GM19372 (cell line): ENCODE measurements around the gene KRT74.
"Not testable (repeated sequence)": the region's sequence is repeated elsewhere in the genome, so short reads cannot be mapped to it uniquely, and the experiment has no call there.

Source experiments
- ATAC-seq: cut with Tn5 transposase; IDR thresholded peaks from one replicate; pipeline ENCODE4 v1.9.1; 2021; ENCODE audit warnings: mild to moderate bottlenecking, low read depth, moderate library complexity; ENCODE audit not compliant: unreplicated experiment

The KRT74 gene

GRCh38 chr12:52603314-52603713, 29.7 kb upstream of the KRT74 start:
- ATAC-seq, result no peak

GRCh38 chr12:52602552-52602951, 28.9 kb upstream of the KRT74 start:
- no peak for ATAC-seq

- ATAC-seq, result no peak
Observed at GRCh38 chr12:52601671-52602070, 28.0 kb upstream of the KRT74 start.

DNA sequence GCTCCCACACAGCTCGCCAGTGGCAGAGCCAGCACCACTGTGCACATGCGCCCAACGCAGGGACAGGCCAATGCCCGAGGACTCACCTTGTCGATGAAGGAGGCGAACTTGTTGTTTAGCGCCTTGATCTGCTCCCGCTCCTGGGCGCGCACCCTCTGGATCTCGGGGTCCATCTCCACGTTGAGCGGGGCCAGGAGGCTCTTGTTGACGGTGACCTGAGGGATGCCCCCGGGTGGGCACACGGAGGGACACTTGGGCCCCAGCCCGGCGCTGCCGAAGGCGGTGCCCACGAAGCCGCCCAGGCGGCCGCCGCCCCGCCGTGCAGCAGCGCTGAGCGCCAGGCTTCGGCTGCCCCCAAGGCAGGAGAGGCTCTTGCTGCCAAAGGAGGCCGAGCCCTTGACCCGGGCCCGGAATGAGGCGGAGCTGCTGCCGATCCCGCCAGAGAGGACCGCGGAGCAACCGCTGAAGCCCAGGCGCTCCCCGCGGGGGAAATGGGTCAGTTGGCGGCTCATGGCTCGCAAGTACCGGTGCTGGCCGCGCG, 27.4 kb upstream of the KRT74 start, which contains the start of gene KRT72:
TSS of gene KRT72 (minus strand) at position 523 of the 541 bp plus-strand sequence. CDS start at position 512, 11 bp downstream.
- no peak for ATAC-seq

GRCh38 chr12:52600475-52600874, 26.8 kb upstream of the KRT74 start:
- no peak for ATAC-seq

DNA sequence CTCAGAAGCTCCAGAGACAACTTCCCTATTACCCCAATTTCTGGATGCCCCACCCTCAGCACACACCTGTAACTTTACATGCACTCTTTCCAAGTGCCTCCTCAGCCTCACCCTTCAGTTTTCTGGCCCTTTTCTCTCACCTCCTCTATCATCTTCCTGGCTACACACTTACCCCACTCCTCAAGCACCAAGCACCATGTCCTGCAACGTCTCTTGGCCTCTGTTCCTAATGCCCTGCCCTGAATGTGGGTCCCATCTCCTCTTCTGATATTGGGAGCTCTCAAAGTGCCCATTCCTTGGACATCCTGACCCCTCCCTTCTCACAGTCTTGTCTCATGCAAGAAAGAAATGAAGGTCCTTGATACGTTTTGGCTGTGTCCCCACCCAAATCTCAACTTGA, 26.4 kb upstream of the KRT74 start:
- ATAC-seq, result no peak

GRCh38 chr12:52598966-52599365, 25.3 kb upstream of the KRT74 start:
- no peak for ATAC-seq

DNA sequence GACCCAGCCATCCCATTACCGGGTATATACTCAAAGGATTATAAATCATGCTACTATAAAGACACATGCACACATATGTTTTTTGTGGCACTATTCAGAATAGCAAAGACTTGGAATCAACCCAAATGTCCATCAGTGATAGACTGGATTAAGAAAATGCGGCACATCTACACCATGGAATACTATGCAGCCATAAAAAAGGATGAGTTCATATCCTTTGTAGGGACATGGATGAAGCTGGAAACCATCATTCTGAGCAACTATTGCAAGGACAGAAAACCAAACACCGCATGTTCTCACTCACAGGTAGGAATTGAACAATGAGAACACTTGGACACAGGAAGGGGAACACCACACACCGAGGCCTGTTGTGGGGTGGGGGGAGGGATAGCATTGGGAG, 20.6 kb upstream of the KRT74 start:
- ATAC-seq, result not testable (repeated sequence)

- ATAC-seq, result no peak
Observed at GRCh38 chr12:52591521-52591920, 17.9 kb upstream of the KRT74 start.

- ATAC-seq, result no peak
Observed at GRCh38 chr12:52590021-52590420, 16.4 kb upstream of the KRT74 start.

- no peak for ATAC-seq
Observed at GRCh38 chr12:52587563-52587962, 13.9 kb upstream of the KRT74 start.

DNA sequence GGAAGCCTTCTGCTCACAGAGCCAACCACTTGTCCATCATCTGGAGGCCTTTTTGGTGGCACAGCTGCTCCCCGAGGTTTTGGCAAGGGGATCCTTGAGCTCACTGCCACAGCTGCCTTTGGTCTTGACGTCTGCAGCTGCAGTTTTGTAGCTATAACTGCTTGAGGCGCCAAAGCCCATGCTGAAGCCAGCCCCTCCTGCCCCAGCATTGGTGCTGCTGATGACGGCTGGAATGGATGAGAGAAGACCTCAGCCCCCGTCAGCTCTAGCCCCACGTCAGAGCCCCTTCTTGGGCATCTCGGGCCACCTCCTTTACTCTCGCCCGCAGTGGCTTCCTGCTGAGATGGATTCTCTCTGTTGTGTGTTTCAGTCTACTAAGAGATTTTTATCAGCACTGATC, 12.3 kb upstream of the KRT74 start:
- ATAC-seq, result no peak

DNA sequence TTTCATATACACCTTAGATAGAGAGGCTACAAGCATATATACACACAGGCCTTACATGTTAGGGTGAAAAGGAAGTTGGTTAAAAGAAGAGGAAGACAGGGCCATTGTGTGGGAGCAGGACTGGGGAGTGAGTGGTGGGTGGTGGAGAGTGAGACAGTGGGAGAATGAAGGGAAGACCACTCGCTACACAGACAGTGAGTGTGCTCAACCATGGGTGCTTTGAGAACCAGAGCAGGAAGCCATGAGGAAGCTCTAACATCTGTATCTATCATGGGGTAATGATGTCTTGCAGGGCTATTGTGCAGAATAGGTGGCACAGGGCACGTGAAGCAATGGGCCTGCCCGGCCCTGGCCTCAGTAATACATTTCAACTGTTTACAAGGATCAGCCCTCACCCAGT, 11.4 kb upstream of the KRT74 start:
- no peak for ATAC-seq

- no peak for ATAC-seq
Observed at GRCh38 chr12:52584156-52584682, 10.6 kb upstream of the KRT74 start.

GRCh38 chr12:52582971-52583456, 9.4 kb upstream of the KRT74 start:
- no peak for ATAC-seq

DNA sequence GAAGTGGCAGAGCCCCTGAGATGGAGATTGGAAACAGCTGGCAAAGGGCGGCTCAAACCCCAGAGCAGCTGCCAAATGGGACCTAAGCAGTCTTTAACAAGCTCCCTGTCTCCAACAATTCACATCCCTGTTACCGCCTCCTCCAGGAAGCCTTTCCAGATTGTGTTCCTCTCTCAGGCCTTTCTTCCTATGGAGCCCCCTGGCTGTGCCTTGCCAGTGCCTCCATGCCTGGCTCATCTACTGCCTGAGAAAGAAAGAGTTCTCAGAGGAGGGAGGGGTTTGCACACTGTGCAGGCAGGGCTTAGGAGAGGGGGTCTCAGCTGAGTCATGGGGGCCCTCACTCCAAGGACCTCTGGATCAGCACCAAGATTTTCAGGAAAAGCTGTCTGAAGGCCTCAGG, 8.8 kb upstream of the KRT74 start:
- ATAC-seq, result no peak

GRCh38 chr12:52581481-52581880, 7.8 kb upstream of the KRT74 start:
- no peak for ATAC-seq

DNA sequence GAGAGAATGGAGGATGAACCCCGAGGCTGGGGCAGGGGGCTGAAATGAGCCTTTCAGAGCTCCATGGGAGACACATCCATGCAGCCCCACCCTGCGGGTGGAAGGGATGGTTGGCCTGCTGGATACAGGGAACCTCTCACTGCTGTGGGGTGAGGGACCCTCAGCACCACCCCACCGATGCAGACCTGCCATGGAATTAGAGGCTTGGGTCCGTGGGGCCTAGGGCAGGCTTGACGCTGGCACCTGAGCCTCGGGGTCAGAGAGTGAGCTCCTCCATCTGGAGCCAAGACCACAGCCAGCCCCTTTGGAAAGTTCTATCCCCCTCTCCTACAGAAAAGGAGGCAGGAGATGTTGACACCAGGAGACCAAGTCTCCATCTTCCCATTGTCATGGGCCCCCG, 7.4 kb upstream of the KRT74 start:
- ATAC-seq, result no peak

DNA sequence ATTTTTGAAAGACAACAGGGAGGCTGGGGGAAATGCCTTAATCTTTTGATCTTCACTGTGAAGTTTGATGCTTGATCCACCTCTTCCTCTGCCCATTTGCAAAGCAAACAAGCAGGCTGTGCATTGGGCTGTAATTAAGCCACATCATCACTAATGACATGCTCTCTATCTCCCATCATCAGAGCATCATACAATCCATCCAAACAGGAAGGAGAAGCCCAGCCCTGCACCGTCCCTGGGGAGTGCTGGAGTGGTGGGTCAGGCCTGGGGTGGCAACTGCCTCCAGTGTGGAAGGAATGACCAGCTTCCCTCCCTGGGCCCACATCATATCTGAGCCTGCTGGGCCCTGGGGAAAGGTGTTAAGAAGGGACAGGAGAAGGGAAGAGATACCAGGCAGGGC, 6.9 kb upstream of the KRT74 start:
- ATAC-seq, result no peak

DNA sequence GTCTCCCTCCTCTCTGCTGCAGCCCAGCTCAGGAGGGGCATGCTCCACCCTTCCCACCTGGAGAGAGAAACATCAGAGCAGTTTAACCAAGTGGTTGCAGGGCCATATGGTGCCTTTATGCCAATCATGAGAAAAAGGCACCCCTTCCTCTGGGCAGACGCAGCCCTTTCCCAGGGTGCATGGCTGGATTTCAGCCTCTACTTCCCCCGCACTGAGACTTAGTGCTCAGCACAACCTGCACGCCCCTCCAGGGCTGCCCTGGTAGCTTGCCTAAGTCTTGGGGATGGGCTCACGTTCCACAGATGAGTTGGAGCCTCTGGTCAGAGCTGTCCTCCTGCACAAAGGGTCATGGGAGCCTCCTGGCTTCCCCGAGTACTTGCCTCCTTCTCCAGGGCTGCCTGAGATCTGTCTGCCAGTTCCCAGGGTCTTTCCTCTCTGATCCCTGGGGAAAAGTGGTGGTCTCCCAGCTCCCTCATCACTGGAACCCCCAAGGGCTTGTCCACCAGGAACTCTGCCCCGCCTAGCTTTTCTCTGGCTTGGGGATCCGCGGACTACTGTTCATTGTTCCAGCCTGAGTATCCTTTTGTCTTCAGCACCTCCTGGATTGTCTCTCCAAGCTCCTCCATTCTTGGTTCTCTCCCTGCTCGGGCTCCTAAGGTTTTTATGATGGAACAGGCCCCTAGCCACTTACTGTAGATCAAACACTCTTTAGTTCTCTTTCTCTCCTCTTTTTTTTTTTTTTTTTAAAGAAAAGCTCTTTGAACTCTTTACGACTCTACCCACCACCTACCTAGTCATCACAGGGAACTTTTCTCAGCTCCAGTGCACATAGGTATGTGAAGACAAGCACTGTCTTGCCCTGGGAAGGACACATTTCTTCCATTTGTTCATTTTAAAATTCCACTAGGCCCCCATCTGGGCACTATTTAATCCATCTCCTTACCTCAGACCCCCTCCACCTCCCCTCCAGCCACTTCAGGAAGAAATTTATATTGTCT, 6.1 kb upstream of the KRT74 start:
- no peak for ATAC-seq

- no peak for ATAC-seq
Observed at GRCh38 chr12:52578469-52578868, 4.8 kb upstream of the KRT74 start.
